A549 (cell line): ENCODE results near the gene GLRA1.

Source experiments
- CEBPB ChIP-seq, 2 experiments: fragments of >200 bp in 1 of 2; sonication (Bioruptor Twin) in 1 of 2; formaldehyde crosslinking in 1 of 2; IDR thresholded peaks; 2 replicates each; pipeline ENCODE4 v1.6.1; 2012 to 2016
- CHD2 ChIP-seq: fragments of 150-350 bp; IDR thresholded peaks from 2 replicates; pipeline ENCODE4 v1.6.1; 2014; ENCODE audit warnings: low read length; ENCODE audit not compliant: partially characterized antibody
- EP300 ChIP-seq, 2 experiments: fragments of >200 bp; sonication (Bioruptor Twin); formaldehyde crosslinking; IDR thresholded peaks; 2 replicates in 1 of 2; 3 replicates in 1 of 2; pipeline ENCODE4 v1.6.1; 2016 to 2017
- FOSL2 ChIP-seq, 2 experiments: fragments of 450-650 bp in 1 of 2; fragments of >200 bp in 1 of 2; sonication (Bioruptor Twin) in 1 of 2; formaldehyde crosslinking; IDR thresholded peaks; 2 replicates each; pipeline versions ENCODE4 v1.5.0 to v1.6.1; 2016 to 2020; ENCODE audit warnings: mild to moderate bottlenecking in 1 of 2, moderate library complexity in 1 of 2
- JUN ChIP-seq, 2 experiments: fragments of >200 bp; sonication (Bioruptor Twin); formaldehyde crosslinking; IDR thresholded peaks; 2 replicates in 1 of 2; 3 replicates in 1 of 2; pipeline ENCODE4 v1.6.1; 2016 to 2017
- PHF8 ChIP-seq: fragments of 200-600 bp; sonication (generic); IDR thresholded peaks from 2 replicates; pipeline ENCODE4 v1.6.1; 2016; ENCODE audit warnings: low read depth, mild to moderate bottlenecking, antibody characterized with exemption, moderate library complexity, borderline replicate concordance
- POLR2A ChIP-seq: IDR thresholded peaks from 2 replicates; pipeline ENCODE4 v1.6.1; 2012; ENCODE audit warnings: mild to moderate bottlenecking, low read length
- RAD21 ChIP-seq, 2 experiments: fragments of >200 bp in 1 of 2; sonication (Bioruptor Twin) in 1 of 2; formaldehyde crosslinking in 1 of 2; IDR thresholded peaks in 1 of 2; conservative IDR thresholded peaks in 1 of 2; 2 replicates in 1 of 2; 3 replicates in 1 of 2; pipeline ENCODE4 v1.6.1; 2012 to 2018; ENCODE audit warnings: inconsistent platforms in 1 of 2
- RFX5 ChIP-seq: fragments of 450-650 bp; IDR thresholded peaks from 2 replicates; pipeline ENCODE4 v1.7.1; 2014; ENCODE audit warnings: antibody characterized with exemption, mild to moderate bottlenecking, moderate library complexity
- TF ChIP-seq, protein P1 (sequence below): fragments of >200 bp; sonication (Bioruptor Twin); formaldehyde crosslinking; IDR thresholded peaks from 3 replicates; pipeline ENCODE4 v1.5.1; 2016
- TF ChIP-seq, protein P2 (sequence below): fragments of 250-450 bp; sonication (Bioruptor Pico); IDR thresholded peaks from 2 replicates; pipeline ENCODE4 v1.5.0; 2021; ENCODE audit warnings: mild to moderate bottlenecking, moderate library complexity, borderline replicate concordance

DNA sequence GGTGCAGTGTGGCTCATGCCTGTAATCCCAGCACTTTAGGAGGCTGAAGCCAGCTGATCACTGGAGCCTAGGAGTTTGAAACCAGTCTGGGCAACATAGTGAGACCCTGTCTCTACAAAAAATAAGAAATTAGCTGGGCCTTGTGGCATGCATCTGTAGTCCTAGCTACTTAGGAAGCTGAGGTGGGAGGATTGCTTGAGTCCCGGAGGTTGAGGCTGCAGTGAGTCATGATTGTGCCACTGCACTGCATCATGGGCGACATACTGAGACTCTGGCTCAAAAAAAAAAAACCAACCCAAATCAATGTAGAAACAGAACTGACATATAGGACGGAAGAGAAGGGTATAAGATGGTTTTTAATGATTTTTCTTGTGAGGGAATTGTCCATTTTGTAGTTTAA, 125.2 kb downstream of the GLRA1 start:
- TF ChIP-seq, protein P1, sequence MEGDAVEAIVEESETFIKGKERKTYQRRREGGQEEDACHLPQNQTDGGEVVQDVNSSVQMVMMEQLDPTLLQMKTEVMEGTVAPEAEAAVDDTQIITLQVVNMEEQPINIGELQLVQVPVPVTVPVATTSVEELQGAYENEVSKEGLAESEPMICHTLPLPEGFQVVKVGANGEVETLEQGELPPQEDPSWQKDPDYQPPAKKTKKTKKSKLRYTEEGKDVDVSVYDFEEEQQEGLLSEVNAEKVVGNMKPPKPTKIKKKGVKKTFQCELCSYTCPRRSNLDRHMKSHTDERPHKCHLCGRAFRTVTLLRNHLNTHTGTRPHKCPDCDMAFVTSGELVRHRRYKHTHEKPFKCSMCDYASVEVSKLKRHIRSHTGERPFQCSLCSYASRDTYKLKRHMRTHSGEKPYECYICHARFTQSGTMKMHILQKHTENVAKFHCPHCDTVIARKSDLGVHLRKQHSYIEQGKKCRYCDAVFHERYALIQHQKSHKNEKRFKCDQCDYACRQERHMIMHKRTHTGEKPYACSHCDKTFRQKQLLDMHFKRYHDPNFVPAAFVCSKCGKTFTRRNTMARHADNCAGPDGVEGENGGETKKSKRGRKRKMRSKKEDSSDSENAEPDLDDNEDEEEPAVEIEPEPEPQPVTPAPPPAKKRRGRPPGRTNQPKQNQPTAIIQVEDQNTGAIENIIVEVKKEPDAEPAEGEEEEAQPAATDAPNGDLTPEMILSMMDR: no peak
- TF ChIP-seq FOSL2 (IDR thresholded peaks at IDR 0.05): no peak
- TF ChIP-seq FOSL2 (CRISPR knock-in tag; IDR thresholded peaks at IDR 0.05): no peak
- TF ChIP-seq CEBPB (IDR thresholded peaks at IDR 0.05): no peak
- TF ChIP-seq RAD21 (conservative IDR thresholded peaks at IDR 0.05 in 1 of 2, IDR thresholded peaks at IDR 0.05 in 1 of 2): no peak
- TF ChIP-seq, protein P2, sequence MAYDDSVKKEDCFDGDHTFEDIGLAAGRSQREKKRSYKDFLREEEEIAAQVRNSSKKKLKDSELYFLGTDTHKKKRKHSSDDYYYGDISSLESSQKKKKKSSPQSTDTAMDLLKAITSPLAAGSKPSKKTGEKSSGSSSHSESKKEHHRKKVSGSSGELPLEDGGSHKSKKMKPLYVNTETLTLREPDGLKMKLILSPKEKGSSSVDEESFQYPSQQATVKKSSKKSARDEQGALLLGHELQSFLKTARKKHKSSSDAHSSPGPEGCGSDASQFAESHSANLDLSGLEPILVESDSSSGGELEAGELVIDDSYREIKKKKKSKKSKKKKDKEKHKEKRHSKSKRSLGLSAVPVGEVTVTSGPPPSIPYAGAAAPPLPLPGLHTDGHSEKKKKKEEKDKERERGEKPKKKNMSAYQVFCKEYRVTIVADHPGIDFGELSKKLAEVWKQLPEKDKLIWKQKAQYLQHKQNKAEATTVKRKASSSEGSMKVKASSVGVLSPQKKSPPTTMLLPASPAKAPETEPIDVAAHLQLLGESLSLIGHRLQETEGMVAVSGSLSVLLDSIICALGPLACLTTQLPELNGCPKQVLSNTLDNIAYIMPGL (CRISPR knock-in tag): no peak
- TF ChIP-seq EP300 (IDR thresholded peaks at IDR 0.05): no peak
- TF ChIP-seq RFX5: no peak
- TF ChIP-seq PHF8: no peak
- no peak for TF ChIP-seq JUN (IDR thresholded peaks at IDR 0.05)
- TF ChIP-seq CHD2: no peak
- TF ChIP-seq POLR2A: no peak
